GM21515 (cell line): ENCODE results near the gene HIRIP3.
"Not testable (repeated sequence)": the region's sequence is repeated elsewhere in the genome, so short reads cannot be mapped to it uniquely, and the experiment has no call there.

Source experiments
- ATAC-seq: cut with Tn5 transposase; IDR thresholded peaks from one replicate; pipeline ENCODE4 v1.9.1; 2021; ENCODE audit not compliant: unreplicated experiment

Gene HIRIP3, protein sequence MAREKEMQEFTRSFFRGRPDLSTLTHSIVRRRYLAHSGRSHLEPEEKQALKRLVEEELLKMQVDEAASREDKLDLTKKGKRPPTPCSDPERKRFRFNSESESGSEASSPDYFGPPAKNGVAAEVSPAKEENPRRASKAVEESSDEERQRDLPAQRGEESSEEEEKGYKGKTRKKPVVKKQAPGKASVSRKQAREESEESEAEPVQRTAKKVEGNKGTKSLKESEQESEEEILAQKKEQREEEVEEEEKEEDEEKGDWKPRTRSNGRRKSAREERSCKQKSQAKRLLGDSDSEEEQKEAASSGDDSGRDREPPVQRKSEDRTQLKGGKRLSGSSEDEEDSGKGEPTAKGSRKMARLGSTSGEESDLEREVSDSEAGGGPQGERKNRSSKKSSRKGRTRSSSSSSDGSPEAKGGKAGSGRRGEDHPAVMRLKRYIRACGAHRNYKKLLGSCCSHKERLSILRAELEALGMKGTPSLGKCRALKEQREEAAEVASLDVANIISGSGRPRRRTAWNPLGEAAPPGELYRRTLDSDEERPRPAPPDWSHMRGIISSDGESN

DNA sequence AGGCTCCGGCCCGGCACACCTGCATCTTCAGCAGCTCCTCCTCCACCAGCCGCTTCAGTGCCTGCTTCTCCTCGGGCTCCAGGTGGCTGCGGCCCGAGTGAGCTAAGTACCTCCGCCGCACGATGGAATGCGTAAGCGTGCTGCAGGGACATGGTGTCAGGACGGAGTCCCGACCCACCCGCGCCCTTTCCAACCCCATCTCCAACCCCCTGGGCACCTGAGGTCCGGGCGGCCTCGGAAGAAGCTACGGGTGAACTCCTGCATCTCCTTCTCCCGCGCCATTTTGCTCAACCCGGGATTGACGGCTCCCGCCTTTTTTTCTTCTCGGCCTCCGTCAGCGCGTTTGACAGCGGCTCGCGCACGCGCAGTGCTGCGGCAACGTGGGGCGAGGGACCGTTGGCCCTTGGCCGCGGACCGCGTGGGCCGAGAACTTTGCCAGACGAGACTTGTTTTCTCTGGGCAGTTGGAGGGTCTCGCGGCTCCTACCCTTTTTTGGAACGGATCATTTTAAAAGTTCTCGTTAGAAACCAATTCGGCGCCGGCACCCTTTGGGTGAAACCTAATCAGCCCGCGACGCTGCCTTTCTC is at the start of gene HIRIP3:
Gene HIRIP3 (minus strand): TSS at position 294 of the 587 bp plus-strand sequence. CDS start 12 bp downstream, at position 282.
- peak; percentile 46 for ATAC-seq

GRCh38 chr16:30041841-30042240 is 46.4 kb upstream of the HIRIP3 start:
- no peak for ATAC-seq

GRCh38 chr16:30040690-30041089 is 45.3 kb upstream of the HIRIP3 start:
- not testable (repeated sequence) for ATAC-seq

GRCh38 chr16:30040221-30040620 is 44.8 kb upstream of the HIRIP3 start:
- no peak for ATAC-seq

DNA sequence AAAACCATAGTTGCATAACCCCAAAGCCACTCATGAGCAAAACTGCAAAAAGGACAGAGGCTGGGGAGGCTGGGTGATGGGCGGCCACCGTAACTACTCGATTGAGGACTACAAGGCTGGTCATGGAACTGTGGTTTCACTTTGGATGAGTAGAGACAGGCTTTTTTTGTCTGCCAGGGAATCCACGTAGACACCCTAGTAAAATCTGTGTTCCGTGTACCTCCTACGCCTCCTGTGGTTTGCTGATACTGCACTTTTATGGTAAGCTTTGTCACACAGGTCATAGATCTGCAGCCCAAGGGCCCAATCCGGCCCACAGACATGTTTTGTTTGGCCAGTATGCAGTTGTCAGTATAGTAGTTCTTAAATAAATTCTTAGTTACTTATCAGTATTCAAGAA is 37.9 kb upstream of the HIRIP3 start:
- ATAC-seq, result no peak

GRCh38 chr16:30032083-30032819 is 36.8 kb upstream of the HIRIP3 start:
- ATAC-seq, result no peak

GRCh38 chr16:30031477-30031918 is 36.1 kb upstream of the HIRIP3 start:
- no peak for ATAC-seq

DNA sequence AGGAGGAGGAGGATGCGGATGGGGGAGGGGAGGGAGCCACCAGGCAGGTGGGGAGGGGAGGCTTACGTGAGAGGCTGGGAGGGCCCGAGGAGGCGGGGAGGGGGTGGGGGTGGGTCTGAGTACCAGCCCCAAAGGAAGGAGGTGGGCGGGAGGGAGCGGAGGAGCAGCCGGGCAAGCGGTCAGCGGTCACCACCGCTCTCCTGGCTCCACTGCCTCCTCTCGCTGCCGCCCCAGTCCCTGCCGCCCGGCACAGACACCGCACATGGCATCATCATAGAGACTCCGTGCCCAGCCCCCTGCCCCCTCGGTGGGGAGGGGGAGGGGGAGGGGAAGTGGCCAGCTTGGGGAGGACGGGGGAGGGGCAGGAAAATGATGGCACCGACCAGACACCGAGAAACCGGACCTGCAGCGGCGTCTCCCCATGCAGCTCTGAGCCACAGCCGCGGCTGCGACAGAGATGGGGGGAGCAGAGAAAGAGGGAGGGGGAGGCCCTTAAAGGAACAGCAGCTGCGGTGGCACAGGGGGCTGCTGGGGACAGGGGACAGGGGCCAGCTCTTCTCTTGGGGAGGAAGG is 35.5 kb upstream of the HIRIP3 start, which contains the start of gene TLCD3B:
Gene TLCD3B (minus strand): TSS at position 431 of the 573 bp plus-strand sequence. CDS start 744 bp downstream, outside the sequence.
- no peak for ATAC-seq

- ATAC-seq, result no peak
Observed at GRCh38 chr16:30030011-30030685, 34.7 kb upstream of the HIRIP3 start.

DNA sequence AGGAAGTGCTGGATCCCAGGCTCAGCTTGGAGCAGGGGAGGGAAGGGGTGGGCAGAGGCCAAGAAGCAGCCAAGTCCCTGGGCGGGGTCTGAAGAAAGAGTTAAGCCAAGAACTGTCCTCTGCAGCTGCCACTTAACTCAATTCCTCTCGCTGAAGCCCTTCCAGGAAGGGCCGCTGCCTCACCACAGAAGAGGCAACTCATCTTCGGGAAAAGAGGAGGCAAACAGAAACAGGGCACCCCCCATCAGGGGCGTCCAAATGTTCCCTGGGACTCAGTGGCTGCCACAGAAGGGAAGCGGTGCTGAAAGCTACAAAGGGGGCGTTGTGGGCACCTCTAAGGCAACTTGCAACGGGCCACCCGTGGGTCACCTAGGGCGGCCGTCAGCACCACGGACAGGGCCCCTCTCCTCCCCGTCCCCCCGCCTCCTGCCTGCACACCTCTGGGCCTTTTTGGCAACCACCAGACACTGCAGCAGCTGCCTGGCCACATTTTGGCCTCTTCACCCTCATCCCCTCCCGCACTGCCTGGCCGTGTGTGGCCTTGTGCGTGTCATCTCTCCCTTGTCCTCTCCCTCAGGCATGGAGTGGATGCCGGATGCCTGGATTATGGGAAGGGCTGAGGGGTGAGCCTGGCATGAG is 33.1 kb upstream of the HIRIP3 start:
- ATAC-seq, result no peak

DNA sequence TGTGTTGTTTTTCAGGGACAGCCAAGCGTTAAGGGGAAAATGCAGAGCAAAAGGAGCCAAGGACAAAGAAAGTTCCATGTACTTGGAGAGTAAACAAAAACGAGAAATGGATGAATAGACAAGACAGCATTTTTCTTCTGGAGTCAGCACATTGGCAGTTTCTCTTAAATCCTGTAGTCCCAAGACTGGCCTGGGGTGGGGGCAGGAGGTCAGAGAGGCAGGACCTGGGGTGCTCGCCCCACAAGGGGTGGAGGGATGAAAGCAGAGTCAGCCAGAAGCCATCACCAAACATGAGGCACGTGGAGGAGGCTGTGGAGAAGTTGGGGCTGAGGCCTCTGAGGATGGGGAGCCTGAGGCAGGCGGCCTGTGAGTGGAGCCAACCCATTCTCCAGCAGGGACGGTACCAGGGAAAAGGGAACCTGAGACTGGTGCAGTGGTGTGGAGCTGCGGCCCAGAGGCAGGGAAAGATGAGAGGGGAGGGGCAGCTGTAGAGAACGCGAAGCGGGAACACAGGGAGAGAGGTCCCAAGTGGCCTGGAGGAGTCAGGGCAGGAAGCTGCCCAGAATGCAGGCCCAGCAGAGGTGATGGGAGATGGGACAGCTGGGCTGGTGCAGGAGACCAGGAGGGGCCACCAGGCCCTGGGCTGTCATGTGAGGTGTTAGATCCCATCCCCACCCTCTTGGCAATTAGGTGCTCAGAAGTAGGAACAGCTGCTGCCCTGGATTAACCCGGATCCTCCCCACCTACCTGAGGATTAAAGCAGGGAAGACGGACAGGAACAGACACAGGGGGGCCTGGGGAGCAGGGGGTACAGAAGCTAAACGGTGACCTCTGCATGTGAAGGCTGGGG is 32.4 kb upstream of the HIRIP3 start:
- no peak for ATAC-seq

- no peak for ATAC-seq
Observed at GRCh38 chr16:30026449-30026848, 31.0 kb upstream of the HIRIP3 start.

- ATAC-seq, result no peak
Observed at GRCh38 chr16:30025574-30025973, 30.2 kb upstream of the HIRIP3 start.

DNA sequence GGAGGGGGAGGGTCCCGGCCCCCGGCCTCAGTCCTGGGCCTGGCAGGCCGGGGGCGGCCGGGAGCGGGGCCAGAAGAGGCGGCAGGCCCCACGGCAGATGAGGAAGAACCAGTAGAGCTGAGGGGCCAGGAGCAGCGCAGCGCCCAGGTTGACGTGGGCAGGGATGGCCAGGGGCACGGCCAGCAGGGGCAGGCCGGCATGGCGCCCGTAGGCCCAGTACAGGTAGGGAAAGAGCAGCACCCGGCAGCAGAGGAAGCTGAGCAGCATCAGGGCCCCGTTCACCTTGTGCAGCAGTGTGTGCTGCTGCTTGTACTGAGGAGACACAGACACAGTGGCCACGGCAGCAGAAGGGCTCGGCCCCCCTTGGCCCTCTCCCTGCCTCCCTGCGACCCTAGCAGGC is 29.7 kb upstream of the HIRIP3 start:
- ATAC-seq, result no peak

DNA sequence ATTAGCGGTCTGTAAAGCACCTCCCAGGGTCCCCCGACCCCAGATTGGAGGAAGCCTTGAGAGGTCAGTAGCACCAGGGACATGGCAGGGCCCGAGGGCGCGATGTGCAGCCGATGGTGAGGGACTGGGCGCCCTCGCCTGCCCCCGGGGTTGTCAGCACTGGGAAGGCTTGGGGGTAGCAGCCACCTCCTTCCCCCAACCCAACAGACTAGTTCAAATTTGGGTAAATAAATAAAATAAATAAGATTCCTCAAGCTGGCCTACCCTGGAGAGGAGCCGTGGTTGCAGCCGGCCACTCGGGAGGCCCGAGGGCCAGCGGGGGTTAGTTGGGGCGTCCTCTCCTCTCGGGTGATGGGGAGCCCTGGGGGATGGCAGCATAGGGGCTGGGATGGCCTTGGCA is 29.0 kb upstream of the HIRIP3 start:
- ATAC-seq, result no peak

DNA sequence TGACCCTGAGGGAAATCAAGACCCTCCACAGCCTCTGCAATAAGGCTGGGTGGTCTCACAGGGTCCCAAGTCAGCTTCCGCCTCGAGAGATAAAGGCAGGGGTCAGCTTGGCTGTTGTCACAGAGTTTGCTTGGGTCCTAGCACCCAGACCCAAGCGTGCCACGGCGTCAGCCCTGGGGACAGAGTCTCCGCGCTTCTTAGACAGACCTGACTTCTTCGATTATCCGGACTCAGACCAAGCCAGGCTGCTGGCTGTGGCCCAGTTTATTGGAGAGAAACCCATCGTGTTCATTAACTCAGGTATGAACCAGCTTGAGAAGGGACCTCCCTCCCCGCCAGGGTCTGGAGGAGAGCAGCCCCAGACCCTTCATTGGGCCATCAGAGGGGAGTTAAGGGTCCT is 28.2 kb upstream of the HIRIP3 start:
- ATAC-seq, result no peak

GRCh38 chr16:30022887-30023286 is 27.5 kb upstream of the HIRIP3 start, which contains the start of gene C16orf92:
Gene C16orf92 (plus strand): TSS chr16:30023198. CDS start chr16:30023341, 143 bp downstream.
- no peak for ATAC-seq

DNA sequence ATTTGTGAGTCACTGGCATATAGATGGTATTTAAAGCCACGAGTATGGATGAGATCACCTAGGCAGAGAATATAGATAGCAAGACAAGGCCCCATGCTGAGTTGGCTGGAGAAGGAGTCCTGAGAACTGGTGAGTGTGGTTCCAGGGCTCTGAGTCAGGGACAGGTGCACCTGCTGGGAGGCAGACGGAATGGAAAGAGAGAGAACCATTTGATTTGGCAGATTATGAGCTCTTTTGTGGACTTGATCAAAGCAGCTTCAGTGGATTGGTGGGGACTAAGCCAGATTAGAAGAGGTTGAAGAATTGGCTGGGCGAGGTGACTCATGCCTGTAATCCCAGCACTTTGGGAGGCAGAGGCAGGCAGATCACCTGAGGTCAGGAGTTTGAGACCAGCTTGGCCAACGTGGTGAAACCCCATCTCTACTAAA is 23.3 kb upstream of the HIRIP3 start:
- no peak for ATAC-seq

GRCh38 chr16:30017937-30018336 is 22.5 kb upstream of the HIRIP3 start:
- not testable (repeated sequence) for ATAC-seq
